Muscle of arm (tissue), 12 donors: ENCODE data around the gene PPP2R3B. TPM values are rescaled to one million over a fixed set of nuclear protein-coding genes. Genes with fewer than 3 reads are reported as not detected.
"Not testable (repeated sequence)": the region's sequence is repeated elsewhere in the genome, so short reads cannot be mapped to it uniquely, and the experiment has no call there.

Experiments used
- DNase-seq: peaks from one replicate; pipeline ENCODE4 v3.0.0-alpha.2; 2013
- polyA plus RNA-seq, 12 donors: library from polyadenylated mRNA; unstranded; fragments of 120-200 nt; gene quantifications; one replicate each; pipeline ENCODE4 v1.2.1, GENCODE V29; 2013; ENCODE audit not compliant: insufficient read length in 12 of 12

PPP2R3B gene
- polyA plus RNA-seq, 12 donors: 109 to 264 (median 171) TPM; not detected in 1

DNA sequence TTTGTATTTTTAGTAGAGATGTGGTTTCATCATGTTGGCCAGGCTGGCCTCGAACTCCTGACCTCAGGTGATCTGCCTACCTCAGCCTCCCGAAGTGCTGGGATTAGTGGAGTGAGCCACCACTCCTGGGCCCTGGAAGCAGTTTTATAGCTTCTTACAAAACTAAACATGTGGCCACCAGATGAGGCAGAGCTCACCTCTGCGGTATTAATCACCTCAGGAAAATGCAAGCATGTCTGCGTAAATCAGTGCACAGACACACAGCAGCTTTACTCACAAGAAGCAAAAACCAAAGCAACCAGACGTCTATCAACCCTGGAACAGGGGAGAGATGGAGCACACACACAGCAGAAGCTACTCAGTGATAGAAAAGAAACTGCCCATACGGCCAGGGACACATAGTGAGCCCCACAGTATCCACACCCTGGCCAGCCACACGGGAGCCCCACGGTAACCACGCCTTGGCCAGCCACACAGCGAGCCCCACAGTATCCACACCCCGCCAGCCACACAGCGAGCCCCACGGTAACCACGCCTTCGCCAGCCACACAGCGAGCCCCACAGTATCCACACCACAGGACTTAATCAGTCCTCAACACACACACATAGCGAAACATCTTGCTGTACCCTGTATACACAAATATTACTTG lies 30.2 kb downstream of the PPP2R3B start:
- no peak for DNase-seq

DNA sequence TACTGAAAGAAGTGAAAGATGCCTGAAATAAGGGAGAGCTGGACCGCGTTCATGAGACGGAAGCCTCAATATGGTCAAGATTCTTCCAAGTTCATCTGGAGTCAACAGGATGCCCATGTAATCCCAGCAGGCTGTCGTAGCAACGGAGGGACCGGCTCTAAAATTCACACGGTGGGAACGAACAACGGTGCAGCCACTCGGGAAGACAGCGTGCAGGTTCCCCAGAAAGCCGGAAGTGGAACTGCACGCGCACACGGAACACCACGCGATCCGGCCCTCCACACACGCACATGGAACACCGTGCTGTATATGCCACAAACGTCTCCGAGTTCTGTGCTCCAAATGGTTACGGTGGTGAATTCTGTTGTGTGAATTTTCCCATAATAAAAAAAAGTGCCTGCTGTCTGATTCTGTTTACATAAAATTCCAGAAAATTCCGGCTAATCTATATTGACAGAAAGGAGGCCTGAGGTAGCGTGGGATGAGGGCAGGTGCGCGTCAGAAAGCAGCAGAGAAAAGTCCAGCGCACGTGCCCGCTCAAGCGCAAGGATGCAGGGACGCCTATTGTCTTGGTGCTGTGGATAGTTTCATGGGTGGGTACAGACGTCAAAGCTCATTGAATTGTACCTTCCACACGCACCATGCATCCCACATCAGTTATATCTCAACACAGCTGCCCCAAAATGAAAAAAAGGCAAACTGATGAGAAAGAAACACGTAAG lies 31.2 kb downstream of the PPP2R3B start:
- DNase-seq: no peak

DNA sequence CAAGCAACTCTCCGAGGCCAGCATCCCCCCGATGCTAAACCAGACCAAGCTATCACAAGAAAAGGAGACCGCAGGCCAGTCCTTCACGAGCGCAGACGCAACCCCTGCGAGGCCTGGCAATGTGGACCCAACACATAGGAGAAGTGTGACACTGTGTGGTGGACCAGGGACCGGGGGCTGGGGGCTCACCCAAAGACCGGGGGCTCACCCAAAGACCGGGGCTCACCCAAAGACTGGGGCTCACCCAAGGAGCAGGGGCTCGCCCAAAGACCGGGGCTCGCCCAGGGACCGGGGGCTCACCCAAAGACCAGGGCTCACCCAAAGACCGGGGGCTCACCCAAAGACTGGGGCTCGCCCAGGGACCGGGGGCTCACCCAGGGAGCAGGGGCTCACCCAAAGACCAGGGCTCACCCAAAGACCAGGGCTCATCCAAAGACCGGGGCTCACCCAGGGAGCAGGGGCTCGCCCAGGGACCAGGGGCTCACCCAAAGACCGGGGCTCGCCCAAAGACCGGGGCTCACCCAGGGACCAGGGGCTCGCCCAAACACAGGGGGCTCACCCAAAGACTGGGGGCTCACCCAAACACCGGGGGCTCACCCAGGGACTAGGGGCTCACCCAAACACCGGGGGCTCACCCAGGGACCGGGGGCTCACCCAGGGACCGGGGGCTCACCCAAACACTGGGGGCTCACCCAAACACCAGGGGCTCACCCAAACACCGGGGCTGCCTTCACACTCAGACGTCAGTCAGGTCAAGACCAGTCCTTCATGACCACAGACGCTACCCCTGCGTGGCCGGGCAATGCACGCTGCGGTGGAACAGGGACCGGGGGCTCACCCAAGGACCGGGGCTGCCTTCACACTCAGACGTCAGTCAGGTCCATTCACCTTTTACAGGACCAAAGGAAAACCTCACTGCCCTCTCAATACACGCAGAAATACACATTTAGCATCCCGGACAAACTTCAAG lies 32.9 kb downstream of the PPP2R3B start:
- no peak for DNase-seq

DNA sequence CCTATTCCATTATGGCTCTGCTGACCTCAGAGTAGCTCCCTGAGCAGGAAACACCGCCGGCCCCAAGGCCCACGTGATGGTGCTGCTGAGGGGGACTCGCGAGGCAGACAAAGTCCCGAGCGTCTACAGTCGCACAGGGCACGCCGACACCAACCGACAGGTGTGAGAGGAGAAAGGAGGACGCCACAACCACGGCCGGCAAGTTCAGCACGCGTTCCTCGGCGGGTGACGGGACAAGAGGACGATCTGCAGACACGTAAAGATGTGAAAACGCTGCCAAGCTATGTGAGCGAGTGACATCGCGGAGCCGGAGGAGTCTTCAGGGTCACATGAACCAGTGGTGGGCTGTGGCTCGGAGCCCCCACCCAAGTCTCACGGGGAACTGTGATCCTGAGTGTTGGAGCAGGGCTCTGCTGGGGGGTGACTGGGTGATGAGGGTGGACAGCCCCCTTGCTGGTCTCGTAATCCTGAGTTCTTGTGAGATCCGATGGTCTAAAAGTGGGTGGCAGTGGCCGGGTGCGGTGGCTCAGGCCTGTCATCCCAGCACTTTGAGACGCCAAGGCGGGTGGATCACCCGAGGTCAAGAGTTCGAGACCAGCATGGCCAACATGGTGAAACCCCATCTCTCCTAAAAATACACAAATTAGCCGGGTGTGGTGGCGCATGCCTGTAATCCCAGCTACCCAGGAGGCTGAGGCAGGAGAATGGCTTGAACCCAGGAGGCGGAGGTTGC lies 34.0 kb downstream of the PPP2R3B start:
- no peak for DNase-seq

DNA sequence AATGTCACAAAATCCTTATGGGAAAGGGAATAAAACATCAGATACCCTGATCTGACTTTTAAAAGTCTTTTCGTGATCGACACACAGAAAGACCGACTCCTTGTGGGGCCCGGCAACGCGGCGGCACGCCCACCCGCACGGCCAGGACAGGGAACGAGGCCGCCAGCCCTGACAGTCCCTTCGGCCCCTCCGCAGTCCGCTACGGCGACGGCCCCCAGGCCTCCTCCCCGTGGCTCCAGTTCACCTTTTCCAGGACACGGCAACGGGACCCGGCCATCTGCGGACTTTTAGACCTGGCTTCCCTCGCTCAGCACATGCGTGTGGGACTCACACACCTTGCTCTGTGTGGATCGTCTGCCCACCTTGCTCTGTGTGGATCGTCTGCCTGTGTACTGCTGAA lies 34.5 kb downstream of the PPP2R3B start:
- no peak for DNase-seq

DNA sequence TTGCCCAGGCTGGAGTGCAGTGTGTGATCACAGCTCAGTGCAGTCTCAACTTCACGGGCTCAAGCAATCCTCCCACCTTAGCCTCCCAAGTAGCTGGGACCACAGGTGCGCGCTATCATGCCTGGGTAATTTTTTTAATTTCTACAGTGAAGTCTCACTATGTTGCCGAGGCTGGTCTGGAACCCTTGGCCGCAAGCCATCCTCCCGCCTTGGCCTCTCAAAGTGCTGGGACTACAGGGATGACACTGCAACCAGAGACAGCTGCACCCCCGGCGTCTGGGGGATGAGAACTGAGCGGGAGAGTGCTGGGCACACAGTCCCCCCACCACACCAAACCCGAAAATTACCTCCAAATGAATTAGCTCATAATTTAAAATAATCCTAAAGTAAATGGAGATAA lies 35.0 kb downstream of the PPP2R3B start:
- no peak for DNase-seq

DNA sequence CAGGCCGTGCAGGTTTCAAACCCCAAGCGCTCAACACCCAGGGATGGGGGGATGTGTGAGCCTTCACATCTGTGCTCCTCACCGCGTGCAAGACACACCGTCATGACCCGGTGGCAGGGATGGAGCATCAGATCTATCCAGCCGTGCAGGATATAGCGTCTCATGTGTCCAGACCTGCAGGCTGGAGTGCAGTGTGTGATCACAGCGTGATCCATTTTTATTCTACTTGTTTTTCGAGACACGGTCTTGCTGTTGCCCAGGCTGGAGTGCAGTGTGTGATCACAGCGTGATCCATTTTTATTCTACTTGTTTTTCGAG lies 35.4 kb downstream of the PPP2R3B start:
- not testable (repeated sequence) for DNase-seq

DNA sequence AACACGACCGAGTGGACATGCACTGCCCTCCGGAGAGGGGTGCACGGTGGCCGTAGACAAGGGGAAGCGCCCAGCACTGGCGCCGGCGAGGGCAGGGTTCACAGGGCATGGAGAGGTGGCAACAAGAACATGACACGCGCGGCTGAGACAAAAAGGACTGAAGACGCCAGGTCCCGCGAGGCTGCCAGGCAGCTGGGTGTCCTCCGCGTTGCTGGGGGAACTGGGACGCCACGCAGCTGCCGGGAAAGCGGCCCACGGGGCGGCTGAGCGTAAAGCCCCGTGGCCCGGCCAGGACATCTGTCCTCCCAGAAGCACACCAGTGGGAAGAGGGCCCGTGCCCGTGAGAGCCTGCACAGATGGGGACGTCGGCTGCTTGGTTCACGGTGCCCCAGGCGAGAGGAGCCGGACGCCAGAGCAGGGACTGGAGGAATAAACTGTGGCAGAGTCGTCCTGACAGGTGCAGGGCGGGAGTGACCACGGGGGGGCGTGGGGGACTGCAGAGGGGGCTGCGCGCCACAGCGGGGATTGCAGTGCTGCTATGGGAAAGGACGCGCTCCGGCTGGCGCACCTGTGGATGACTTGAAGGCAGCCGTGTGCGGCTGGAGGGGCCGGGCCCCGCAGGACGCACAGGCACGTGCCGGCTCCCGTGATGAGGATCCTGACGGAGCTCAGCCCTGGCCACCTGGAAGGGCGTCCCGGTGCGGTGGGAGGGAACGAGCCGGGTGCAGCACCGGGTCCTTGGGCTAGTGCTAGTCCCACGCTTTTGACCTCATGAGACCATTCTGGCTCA lies 36.0 kb downstream of the PPP2R3B start:
- no peak for DNase-seq

DNA sequence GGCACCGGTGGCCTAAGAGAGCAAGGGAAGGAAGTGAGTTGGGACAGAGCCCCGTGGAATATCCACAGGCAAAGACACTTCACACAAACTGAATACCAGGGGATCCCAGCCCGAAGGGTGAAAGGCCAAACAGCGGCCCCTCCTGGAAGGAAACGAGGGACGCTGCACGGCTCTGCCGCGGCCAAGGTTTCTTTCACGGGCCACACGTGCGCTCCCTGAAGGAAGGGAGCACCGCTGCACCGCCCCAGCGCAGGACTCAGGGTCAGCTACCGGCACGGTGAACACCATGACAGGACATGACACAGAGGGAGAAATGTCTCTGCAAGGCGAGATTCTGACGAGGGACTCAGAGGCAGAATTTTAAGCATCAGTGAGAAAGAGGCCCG lies 36.6 kb downstream of the PPP2R3B start:
- DNase-seq: no peak

DNA sequence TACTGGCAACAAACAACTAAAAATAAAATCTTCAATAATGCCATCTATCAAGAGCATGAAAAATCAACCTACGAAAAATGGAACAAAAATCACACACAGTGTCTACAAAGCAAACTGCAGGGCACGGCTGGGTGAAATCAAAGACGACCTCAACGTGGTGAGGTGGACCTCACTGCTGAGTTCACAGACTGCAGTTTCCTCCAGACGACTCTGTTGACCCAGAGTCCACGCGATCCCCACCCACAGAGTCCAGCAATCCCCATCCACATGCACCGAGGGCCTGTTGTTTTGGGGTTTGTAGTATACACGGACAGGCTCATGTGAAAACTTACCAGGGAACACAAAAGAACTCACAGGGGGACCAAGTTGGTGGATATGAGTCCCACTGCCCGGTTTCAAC lies 37.0 kb downstream of the PPP2R3B start:
- DNase-seq: no peak

DNA sequence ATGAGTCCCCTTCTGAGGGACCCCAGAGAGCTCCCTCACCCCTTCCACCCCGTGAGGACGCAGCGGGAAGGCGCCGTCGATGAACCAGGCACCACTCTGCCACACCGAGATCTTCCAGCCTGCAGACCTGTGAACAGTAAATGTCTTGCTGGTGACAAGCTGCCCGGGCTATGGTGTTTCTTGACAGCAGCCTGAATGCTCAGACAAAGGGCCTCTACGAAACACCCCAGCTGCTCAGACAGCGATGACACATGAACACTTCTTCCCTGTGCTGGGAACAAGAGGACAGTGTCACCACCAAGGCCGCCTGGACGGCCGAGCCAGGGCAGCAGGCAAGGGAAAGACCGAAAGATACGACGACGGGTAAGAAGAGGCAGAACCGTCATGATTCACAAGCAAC lies 37.5 kb downstream of the PPP2R3B start:
- no peak for DNase-seq

DNA sequence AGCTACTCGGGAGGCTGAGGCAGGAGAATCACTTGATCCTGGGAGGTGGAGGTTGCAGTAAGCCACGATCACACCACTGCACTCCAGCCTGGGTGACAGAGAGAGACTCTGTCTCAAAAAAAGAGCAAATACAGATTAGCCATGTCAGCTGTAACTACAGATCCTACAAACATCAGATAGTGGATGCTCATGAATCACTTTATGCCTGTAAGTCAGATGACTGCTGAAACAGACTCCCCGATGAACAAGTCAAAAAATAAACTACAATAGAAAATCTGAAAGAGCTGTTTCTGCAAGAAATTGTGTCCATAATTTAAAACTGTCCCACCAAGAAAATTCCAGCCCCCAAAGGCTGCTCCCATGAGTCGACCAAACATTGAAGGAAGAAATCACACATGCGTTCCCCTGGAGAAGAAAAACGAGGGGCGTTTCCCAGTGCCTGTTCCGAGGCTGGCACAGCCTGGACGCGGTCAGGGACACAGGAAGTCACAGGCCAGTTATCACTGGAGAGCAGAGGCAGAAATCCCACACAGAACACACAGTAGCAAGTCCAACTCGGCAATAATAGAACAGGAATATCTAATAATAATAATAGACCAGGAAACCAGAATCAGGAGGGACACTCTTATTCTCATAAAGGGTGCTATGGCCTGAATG lies 38.1 kb downstream of the PPP2R3B start:
- no peak for DNase-seq

DNA sequence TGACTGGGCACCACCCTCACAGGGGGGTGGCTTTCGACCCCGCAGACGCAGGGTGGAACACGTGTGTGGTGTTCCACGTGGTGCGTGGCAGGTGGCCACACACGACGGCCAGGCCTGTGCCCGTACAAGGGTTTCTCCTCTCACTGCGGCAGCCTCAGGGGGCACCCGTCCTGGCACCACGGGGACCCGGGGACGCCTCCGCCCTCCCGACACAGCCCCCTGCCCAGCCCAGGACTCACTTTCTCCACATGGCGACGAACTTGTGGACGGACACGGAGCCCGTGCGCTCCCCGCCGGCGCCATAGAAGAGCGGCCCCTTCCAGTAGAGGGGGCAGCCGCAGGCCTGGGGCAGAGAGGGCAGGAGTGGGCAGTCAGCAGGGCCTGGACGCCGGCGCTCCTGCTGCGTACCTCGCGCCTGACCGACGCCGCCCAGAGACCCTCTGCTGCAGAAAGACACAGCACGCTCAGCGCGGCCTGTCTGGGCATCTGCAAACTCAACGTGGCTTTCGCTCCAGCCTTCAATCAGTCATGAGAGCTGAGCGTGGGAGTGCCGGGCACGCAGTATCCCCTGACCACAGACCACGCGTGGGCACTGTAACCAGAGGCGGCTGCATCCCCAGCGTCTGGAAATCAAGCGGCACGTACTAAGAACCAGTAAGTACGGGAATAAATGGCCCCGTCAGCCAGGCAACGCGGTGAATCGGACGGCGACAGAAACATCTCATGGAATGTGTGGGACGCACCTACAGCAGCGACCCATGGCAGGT lies 39.2 kb downstream of the PPP2R3B start:
- no peak for DNase-seq

DNA sequence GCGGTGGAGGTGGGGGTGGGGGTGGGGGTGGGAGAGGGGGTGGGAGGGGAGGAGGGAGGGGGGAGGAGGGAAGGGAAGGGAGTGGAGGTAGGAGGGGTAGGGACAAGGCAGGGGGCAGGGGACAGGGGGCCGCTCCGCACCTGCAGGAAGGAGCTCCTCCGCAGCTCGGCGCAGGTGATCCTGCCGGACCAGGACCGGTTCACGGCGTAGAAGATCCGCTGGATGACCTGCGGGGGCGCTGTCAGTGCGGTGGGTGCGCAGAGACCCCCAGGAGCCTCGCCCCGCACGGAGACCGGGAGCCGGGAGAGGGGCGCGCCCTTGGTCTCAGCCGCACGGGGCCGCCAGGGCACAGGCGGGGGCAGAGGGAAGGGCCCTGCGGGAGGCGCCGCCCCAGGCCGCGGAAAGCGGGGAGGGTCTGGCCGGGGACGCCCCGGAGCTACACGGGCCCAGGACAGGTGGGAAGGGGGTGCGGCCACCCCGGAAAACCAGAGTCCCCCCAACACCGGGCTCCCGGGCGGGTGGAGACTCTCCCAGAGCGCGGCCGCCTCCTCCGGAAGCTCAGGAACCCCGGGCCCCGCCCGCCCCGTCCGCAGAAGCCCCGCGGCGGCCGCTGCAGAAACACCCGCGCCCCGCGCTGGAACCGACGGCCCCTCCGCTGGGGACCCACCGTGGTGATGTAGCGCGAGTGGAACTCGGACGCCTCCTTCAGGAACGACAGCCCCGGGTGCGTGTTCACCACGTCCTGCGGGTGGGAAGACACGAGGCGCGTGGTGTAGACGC lies 40.5 kb downstream of the PPP2R3B start:
- no peak for DNase-seq

DNA sequence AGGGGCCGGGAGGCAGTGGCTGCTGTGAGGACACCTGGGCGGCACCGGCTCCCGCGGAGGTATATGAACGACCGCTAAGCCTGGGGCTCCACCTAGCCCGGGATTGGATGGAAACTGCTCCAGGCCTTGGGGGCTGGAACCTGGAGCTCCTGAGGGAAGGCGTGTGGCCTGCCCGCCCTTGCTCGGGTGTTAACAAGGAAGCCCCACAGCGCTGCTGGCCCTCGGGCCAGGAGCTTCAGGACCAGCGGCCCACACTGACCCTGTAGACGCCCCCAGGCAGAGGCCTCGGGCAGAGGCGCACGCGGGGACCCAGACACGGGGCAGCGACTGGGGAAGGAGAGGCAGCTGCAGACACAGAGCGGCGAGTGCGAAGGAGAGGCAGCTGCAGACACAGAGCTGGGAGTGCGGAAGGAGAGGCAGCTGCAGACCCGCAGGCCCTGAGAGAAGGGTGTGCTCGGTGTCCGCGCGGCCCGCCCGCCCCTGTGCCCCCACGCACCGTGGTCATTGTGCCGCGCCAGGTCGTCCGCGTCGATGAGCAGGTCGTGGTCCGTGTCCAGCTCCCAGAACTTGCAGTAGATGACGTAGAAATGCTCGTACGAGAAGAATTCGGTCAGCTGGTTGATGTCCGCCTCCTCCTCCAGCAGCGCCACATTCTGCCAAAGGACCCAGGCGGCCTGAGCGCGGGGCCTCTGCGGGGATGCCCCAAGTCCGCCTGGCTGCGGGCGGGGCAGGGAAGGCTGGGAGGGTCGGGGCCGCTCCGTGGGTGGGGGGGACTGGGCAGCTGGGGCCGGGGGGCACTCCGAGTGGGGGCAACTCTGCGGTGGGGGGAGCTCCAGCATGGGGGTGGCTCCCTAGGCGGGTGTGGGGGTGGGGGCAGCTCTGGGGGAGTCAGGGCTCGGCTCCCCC lies 41.4 kb downstream of the PPP2R3B start:
- no peak for DNase-seq

DNA sequence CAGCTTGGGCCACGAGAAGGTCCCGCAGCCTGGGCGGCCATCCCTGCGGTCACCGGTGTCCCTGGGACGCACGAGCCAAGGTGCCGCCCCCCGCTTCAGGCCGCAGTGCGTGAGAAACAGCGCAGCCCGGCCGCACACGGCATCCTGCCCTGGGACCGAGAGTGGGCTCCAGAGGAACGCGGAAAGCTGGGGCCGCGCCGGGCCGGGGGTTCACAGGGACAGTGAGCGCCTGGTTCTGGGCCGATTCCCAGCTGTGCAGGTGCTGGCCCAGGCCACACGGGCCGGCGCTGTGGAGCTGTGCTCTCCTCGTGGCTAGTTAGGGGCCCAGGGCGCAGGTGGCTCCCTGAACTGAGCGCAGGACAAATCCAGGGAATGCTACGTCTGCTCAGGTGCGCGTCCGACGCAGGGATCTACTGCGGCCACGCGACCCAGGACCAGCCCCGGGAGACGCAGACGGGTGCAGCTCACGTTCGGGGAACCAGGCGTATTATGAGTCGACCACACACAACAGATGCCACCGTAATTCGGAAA lies 42.3 kb downstream of the PPP2R3B start:
- no peak for DNase-seq

DNA sequence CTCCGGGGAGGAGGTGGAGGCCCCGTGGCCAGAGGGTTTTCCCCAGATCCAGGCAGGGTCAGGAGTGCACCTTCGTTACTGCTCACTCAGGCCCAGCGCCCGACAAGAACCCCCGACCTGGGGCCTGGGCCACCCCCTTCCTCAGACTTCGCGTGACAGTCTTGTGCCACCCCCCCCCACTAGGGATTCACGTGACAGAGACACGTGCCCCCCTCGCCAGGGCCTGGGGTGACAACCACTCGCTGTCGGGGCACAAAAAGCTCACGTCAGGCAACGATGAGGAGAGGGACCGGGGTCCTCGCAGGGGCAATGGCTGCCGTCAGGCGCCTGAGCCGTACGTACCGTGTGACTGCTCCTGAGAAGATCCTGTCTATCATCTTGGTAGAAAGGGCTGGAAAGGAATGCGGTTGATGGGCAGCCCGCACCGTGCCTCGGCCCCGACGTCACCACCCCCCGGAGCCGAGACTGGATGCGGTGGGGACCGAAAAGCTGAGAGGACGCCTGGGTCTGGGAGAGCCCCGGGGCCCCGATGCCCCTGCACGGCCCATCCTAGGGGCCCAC lies 45.1 kb downstream of the PPP2R3B start:
- DNase-seq: no peak
